Measurements from ENCODE around the gene PAX6.

The PAX6 gene

GRCh38 chr11:31794548-31794947 lies 16.6 kb downstream of the PAX6 start:
- TF ChIP-seq CREB1 (IDR thresholded peaks at IDR 0.05; ENCODE audit: low read depth): no peak
- TF ChIP-seq REST (IDR thresholded peaks at IDR 0.05; ENCODE audit: low read depth): no peak
- no peak for TF ChIP-seq MAX (IDR thresholded peaks at IDR 0.05)
- no peak for TF ChIP-seq EP300 (IDR thresholded peaks at IDR 0.05; ENCODE audit: borderline replicate concordance)
- no peak for TF ChIP-seq USF1 (IDR thresholded peaks at IDR 0.05)
- TF ChIP-seq TEAD4 (IDR thresholded peaks at IDR 0.05): no peak
- TF ChIP-seq ZBTB7A (IDR thresholded peaks at IDR 0.05; ENCODE audit: low read depth): no peak
- no peak for TF ChIP-seq CEBPB (IDR thresholded peaks at IDR 0.05)
- no peak for TF ChIP-seq RAD21 (IDR thresholded peaks at IDR 0.05; ENCODE audit: low read depth)
- TF ChIP-seq NFIC (IDR thresholded peaks at IDR 0.05): no peak
- TF ChIP-seq TCF12 (IDR thresholded peaks at IDR 0.05; ENCODE audit: low read depth): no peak
- no peak for TF ChIP-seq EGR1 (IDR thresholded peaks at IDR 0.05)
- no peak for TF ChIP-seq FOXM1 (IDR thresholded peaks at IDR 0.05; ENCODE audit: borderline replicate concordance, low read depth)
- no peak for TF ChIP-seq YY1 (IDR thresholded peaks at IDR 0.05; ENCODE audit: low read depth)
- TF ChIP-seq TAF1 (IDR thresholded peaks at IDR 0.05; ENCODE audit: low read depth): no peak

- TF ChIP-seq TCF12 (IDR thresholded peaks at IDR 0.05; ENCODE audit: low read depth): no peak
- TF ChIP-seq EGR1 (IDR thresholded peaks at IDR 0.05): no peak
- TF ChIP-seq TEAD4 (IDR thresholded peaks at IDR 0.05): no peak
- no peak for TF ChIP-seq CREB1 (IDR thresholded peaks at IDR 0.05; ENCODE audit: low read depth)
- TF ChIP-seq MAX (IDR thresholded peaks at IDR 0.05): no peak
Measured at GRCh38 chr11:31793264-31793663, 17.9 kb downstream of the PAX6 start.

GRCh38 chr11:31792456-31792855 lies 18.7 kb downstream of the PAX6 start:
- TF ChIP-seq REST (IDR thresholded peaks at IDR 0.05; ENCODE audit: low read depth) (no peak), ZBTB7A (IDR thresholded peaks at IDR 0.05; ENCODE audit: low read depth) (no peak)

GRCh38 chr11:31792036-31792435 lies 19.1 kb downstream of the PAX6 start:
- no peak for TF ChIP-seq REST (IDR thresholded peaks at IDR 0.05; ENCODE audit: low read depth)
- TF ChIP-seq NFIC (IDR thresholded peaks at IDR 0.05): no peak
- TF ChIP-seq MAX (IDR thresholded peaks at IDR 0.05): no peak
- TF ChIP-seq ZBTB7A (IDR thresholded peaks at IDR 0.05; ENCODE audit: low read depth): no peak

GRCh38 chr11:31790649-31791048 lies 20.5 kb downstream of the PAX6 start:
- no peak for TF ChIP-seq CREB1 (IDR thresholded peaks at IDR 0.05; ENCODE audit: low read depth)
- TF ChIP-seq EP300 (IDR thresholded peaks at IDR 0.05; ENCODE audit: borderline replicate concordance): no peak
- no peak for TF ChIP-seq FOXM1 (IDR thresholded peaks at IDR 0.05; ENCODE audit: borderline replicate concordance, low read depth)
- TF ChIP-seq TEAD4 (IDR thresholded peaks at IDR 0.05): no peak
- no peak for TF ChIP-seq YY1 (IDR thresholded peaks at IDR 0.05; ENCODE audit: low read depth)
- no peak for TF ChIP-seq CEBPB (IDR thresholded peaks at IDR 0.05)
- no peak for TF ChIP-seq MAX (IDR thresholded peaks at IDR 0.05)
- no peak for TF ChIP-seq REST (IDR thresholded peaks at IDR 0.05; ENCODE audit: low read depth)
- no peak for TF ChIP-seq TAF1 (IDR thresholded peaks at IDR 0.05; ENCODE audit: low read depth)
- no peak for TF ChIP-seq NFIC (IDR thresholded peaks at IDR 0.05)
- no peak for TF ChIP-seq TCF12 (IDR thresholded peaks at IDR 0.05; ENCODE audit: low read depth)
- no peak for TF ChIP-seq ZBTB7A (IDR thresholded peaks at IDR 0.05; ENCODE audit: low read depth)
- no peak for TF ChIP-seq RAD21 (IDR thresholded peaks at IDR 0.05; ENCODE audit: low read depth)
- TF ChIP-seq EGR1 (IDR thresholded peaks at IDR 0.05): no peak
- TF ChIP-seq USF1 (IDR thresholded peaks at IDR 0.05): no peak
